ENCODE results near the gene RS1. TPM values are rescaled to one million over a fixed set of nuclear protein-coding genes. Genes with fewer than 3 reads are reported as not detected.

RS1 gene
- 0.44 TPM for total RNA-seq
- not detected for polyA plus RNA-seq (ENCODE audit: insufficient read depth, low read depth, low replicate concordance)
- long read RNA-seq, donor 1, result 0 reads
- long read RNA-seq, donor 2, result 0 reads
- long read RNA-seq, donor 3, result 0 reads
- long read RNA-seq, donor 4, result 0 reads
- long read RNA-seq, donor 5, result 0 reads
- long read RNA-seq, donor 6, result 0 reads
- long read RNA-seq, donor 7, result 0 reads
- long read RNA-seq, donor 8, result 0 reads
- long read RNA-seq, donor 9, result 0 reads
- long read RNA-seq, donor 10, result 0 reads

DNA sequence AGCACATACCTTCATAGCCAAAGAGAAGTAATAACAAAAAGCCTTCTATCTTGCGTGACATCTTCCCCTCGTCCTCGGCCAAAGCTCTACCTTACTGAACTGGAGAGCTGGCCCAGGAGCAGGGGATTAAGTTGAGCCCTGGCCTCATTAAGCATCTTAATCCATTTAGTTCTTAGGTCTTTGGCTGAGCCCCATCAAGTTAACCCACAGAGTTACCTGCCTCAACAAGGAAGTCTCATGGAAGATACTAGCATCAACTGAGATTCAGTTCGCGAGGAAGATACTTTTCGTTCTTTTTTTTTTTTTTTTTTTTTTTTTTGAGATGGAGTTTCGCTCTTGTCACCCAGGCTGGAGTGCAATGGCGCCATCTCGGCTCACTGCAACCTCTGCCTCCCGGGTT is at the start of gene RS1:
Gene RS1 (minus strand): TSS at position 101 of the 400 bp plus-strand sequence. CDS start 40 bp downstream, at position 61.
- H3K36me3 ChIP-seq (ENCODE audit: control insufficient read depth in 2 of 3, insufficient read depth in 3 of 3, low read length in 3 of 3), result no peaks in the 10 kb centered on the region
- TF ChIP-seq CTCF (IDR thresholded peaks at IDR 0.05; ENCODE audit: borderline replicate concordance, extremely low read depth, insufficient read depth), result no peak
- H3K4me3 ChIP-seq (ENCODE audit: low read length in 3 of 3), result no peak within 1 kb of the TSS
- DNase-seq (no peak), FAIRE-seq (no peak)
- no peaks in the 10 kb centered on the region for H3K9me3 ChIP-seq (ENCODE audit: control insufficient read depth in 2 of 3, insufficient read depth in 1 of 3, low read length in 3 of 3)
- H3K4me1 ChIP-seq (ENCODE audit: control insufficient read depth in 2 of 3, insufficient read depth in 2 of 3, low read depth in 1 of 3, low read length in 3 of 3), result no peaks in the 10 kb centered on the region
- H3K27ac ChIP-seq (ENCODE audit: low read depth in 2 of 2, low read length in 2 of 2), result no peak within 1 kb of the TSS
- H3K27me3 ChIP-seq (ENCODE audit: control insufficient read depth, insufficient read depth, low read length), result no peaks in the 10 kb centered on the region
- intact Hi-C loops (cut with DNase I), result no loop called here
- no peak within 1 kb of the TSS for H3K9ac ChIP-seq (ENCODE audit: low read length in 3 of 3)

- no peaks in the 10 kb centered on the region for H3K27me3 ChIP-seq (ENCODE audit: control insufficient read depth, insufficient read depth, low read length)
- H3K4me1 ChIP-seq (ENCODE audit: control insufficient read depth in 2 of 3, insufficient read depth in 2 of 3, low read depth in 1 of 3, low read length in 3 of 3), result no peaks in the 10 kb centered on the region
- no peak overlapping the region for H3K4me3 ChIP-seq (ENCODE audit: low read length in 3 of 3)
- H3K27ac ChIP-seq (ENCODE audit: low read depth in 2 of 2, low read length in 2 of 2), result no peak overlapping the region
- intact Hi-C loops (cut with DNase I), result no loop called here
- FAIRE-seq (no peak), DNase-seq (no peak)
- H3K36me3 ChIP-seq (ENCODE audit: control insufficient read depth in 2 of 3, insufficient read depth in 3 of 3, low read length in 3 of 3), result no peaks in the 10 kb centered on the region
- H3K9ac ChIP-seq (ENCODE audit: low read length in 3 of 3), result no peak overlapping the region
- H3K9me3 ChIP-seq (ENCODE audit: control insufficient read depth in 2 of 3, insufficient read depth in 1 of 3, low read length in 3 of 3), result no peaks in the 10 kb centered on the region
- no peak for TF ChIP-seq CTCF (IDR thresholded peaks at IDR 0.05; ENCODE audit: borderline replicate concordance, extremely low read depth, insufficient read depth)
Observed at GRCh38 chrX:18719852-18720251, 47.9 kb upstream of the RS1 start.

DNA sequence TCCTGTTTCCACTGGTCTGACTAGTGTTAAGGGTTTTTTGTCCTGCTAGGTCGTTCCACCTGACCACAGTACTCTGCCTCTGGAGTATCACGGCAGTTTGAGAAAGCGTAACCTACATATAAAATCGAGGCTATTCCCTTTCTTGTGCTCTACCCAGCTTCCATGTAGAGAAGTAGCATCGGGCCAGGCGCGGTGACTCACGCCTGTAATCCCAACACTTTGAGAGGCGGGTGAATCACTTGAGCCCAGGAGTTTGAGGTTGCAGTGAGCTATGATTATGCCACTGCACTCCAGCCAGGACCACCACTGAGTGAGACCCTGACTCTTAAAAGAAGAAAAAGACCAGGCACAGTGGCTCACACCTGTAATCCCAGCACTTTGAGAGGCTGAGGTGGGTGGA is 43.0 kb upstream of the RS1 start:
- Histone ChIP-seq H3K9me3 (ENCODE audit: control insufficient read depth in 2 of 3, insufficient read depth in 1 of 3, low read length in 3 of 3) (no peaks in the 10 kb centered on the region), H3K9ac (ENCODE audit: low read length in 3 of 3) (no peak overlapping the region), H3K27ac (ENCODE audit: low read depth in 2 of 2, low read length in 2 of 2) (no peak overlapping the region), H3K4me1 (ENCODE audit: control insufficient read depth in 2 of 3, insufficient read depth in 2 of 3, low read depth in 1 of 3, low read length in 3 of 3) (no peaks in the 10 kb centered on the region), H3K4me3 (ENCODE audit: low read length in 3 of 3) (no peak overlapping the region), H3K36me3 (ENCODE audit: control insufficient read depth in 2 of 3, insufficient read depth in 3 of 3, low read length in 3 of 3) (no peaks in the 10 kb centered on the region), H3K27me3 (ENCODE audit: control insufficient read depth, insufficient read depth, low read length) (no peaks in the 10 kb centered on the region)
- intact Hi-C loops (cut with DNase I), result no loop called here
- FAIRE-seq (no peak), DNase-seq (no peak)
- no peak for TF ChIP-seq CTCF (IDR thresholded peaks at IDR 0.05; ENCODE audit: borderline replicate concordance, extremely low read depth, insufficient read depth)

DNA sequence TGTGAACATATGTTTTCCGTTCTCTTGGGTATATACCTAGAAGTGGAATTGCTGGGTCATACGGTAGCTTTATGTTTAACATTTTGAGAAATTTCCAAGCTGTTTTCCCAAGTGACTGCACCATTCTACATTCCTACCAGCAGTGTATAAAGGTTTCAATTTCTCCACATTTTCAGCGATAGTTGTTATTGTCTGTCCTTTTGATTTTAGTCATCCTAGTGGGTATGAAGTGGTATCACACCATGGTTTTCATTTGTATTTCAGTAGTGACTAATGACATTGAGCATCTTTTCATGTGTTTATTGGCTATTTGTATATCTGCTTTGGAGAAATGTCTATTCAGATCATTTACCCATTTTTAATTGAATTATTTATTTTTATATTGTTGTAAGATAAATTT is 37.9 kb upstream of the RS1 start:
- Histone ChIP-seq H3K27me3 (ENCODE audit: control insufficient read depth, insufficient read depth, low read length) (no peaks in the 10 kb centered on the region), H3K4me3 (ENCODE audit: low read length in 3 of 3) (no peak overlapping the region), H3K27ac (ENCODE audit: low read depth in 2 of 2, low read length in 2 of 2) (no peak overlapping the region), H3K9ac (ENCODE audit: low read length in 3 of 3) (no peak overlapping the region), H3K9me3 (ENCODE audit: control insufficient read depth in 2 of 3, insufficient read depth in 1 of 3, low read length in 3 of 3) (no peaks in the 10 kb centered on the region), H3K4me1 (ENCODE audit: control insufficient read depth in 2 of 3, insufficient read depth in 2 of 3, low read depth in 1 of 3, low read length in 3 of 3) (no peaks in the 10 kb centered on the region), H3K36me3 (ENCODE audit: control insufficient read depth in 2 of 3, insufficient read depth in 3 of 3, low read length in 3 of 3) (no peaks in the 10 kb centered on the region)
- DNase-seq (no peak), FAIRE-seq (no peak)
- intact Hi-C loops (cut with DNase I), result no loop called here
- no peak for TF ChIP-seq CTCF (IDR thresholded peaks at IDR 0.05; ENCODE audit: borderline replicate concordance, extremely low read depth, insufficient read depth)
